Measurements from ENCODE around the gene PTCH1.
A peak's percentile ranks its signal among the peaks of the same experiment; 100 is the strongest.

PTCH1 gene

GRCh38 chr9:95522871-95523370 lies 6.2 kb upstream of the PTCH1 start:
- no peak for DNase-seq (ENCODE audit: low read depth, low spot score)
- in situ Hi-C loops (cut with HindIII; ENCODE audit: low sequenced_read_pairs): no loop called here
- no peak overlapping the region for H3K4me3 ChIP-seq (ENCODE audit: low read depth, low read length)
- TF ChIP-seq CTCF (IDR thresholded peaks at IDR 0.05; ENCODE audit: low read depth, low read length): no peak

- in situ Hi-C loops (cut with HindIII; ENCODE audit: low sequenced_read_pairs): no loop called here
- no peak for DNase-seq (ENCODE audit: low read depth, low spot score)
- no peak for TF ChIP-seq CTCF (IDR thresholded peaks at IDR 0.05; ENCODE audit: low read depth, low read length)
- H3K4me3 ChIP-seq (ENCODE audit: low read depth, low read length): no peak overlapping the region
Observed at GRCh38 chr9:95521699-95522098, 4.9 kb upstream of the PTCH1 start.

- no peak for DNase-seq (ENCODE audit: low read depth, low spot score)
- no peak for TF ChIP-seq CTCF (IDR thresholded peaks at IDR 0.05; ENCODE audit: low read depth, low read length)
- H3K4me3 ChIP-seq (ENCODE audit: low read depth, low read length): no peak overlapping the region
- in situ Hi-C loops (cut with HindIII; ENCODE audit: low sequenced_read_pairs): no loop called here
Observed at GRCh38 chr9:95517559-95518425, 1.0 kb upstream of the PTCH1 start.

GRCh38 chr9:95516221-95516733 lies 494 bp downstream of the PTCH1 start:
- peak overlapping the region; percentile 44 for H3K4me3 ChIP-seq (ENCODE audit: low read depth, low read length)
- DNase-seq (ENCODE audit: low read depth, low spot score): no peak
- no peak for TF ChIP-seq CTCF (IDR thresholded peaks at IDR 0.05; ENCODE audit: low read depth, low read length)
- in situ Hi-C loops (cut with HindIII; ENCODE audit: low sequenced_read_pairs): no loop called here

GRCh38 chr9:95515272-95516113 lies 1.3 kb downstream of the PTCH1 start:
- H3K4me3 ChIP-seq (ENCODE audit: low read depth, low read length): peak overlapping the region; percentile 34
- no peak for DNase-seq (ENCODE audit: low read depth, low spot score)
- in situ Hi-C loops (cut with HindIII; ENCODE audit: low sequenced_read_pairs): no loop called here
- no peak for TF ChIP-seq CTCF (IDR thresholded peaks at IDR 0.05; ENCODE audit: low read depth, low read length)

- no peak for DNase-seq (ENCODE audit: low read depth, low spot score)
- H3K4me3 ChIP-seq (ENCODE audit: low read depth, low read length): no peak overlapping the region
- TF ChIP-seq CTCF (IDR thresholded peaks at IDR 0.05; ENCODE audit: low read depth, low read length): no peak
- in situ Hi-C loops (cut with HindIII; ENCODE audit: low sequenced_read_pairs): no loop called here
Observed at GRCh38 chr9:95514342-95514741, 2.4 kb downstream of the PTCH1 start.
